GM18873 (cell line): ENCODE measurements around the gene ZFP28.

ENCODE experiments used
- ATAC-seq: cut with Tn5 transposase; IDR thresholded peaks from one replicate; pipeline ENCODE4 v1.9.1; 2021; ENCODE audit warnings: mild to moderate bottlenecking, moderate library complexity, moderate number of reproducible peaks; ENCODE audit not compliant: unreplicated experiment, low FRiP score

ZFP28 gene

GRCh38 chr19:56538761-56539263, at the start of gene ZFP28:
Gene ZFP28, plus strand, starts transcription at chr19:56538948. Its CDS starts 71 bp downstream, at chr19:56539019.
- ATAC-seq: peak; percentile 13

GRCh38 chr19:56491399-56491798, 47.3 kb upstream of the ZFP28 start:
- ATAC-seq: no peak

GRCh38 chr19:56504581-56504980, 34.2 kb upstream of the ZFP28 start:
- no peak for ATAC-seq

- peak; percentile 66 for ATAC-seq
Measured at GRCh38 chr19:56507446-56508289, 31.1 kb upstream of the ZFP28 start, which contains the start of gene ZNF471. Gene ZNF471, plus strand, starts transcription at chr19:56507855. Its CDS starts 3,717 bp downstream, at chr19:56511572.

GRCh38 chr19:56508290-56508778, 30.4 kb upstream of the ZFP28 start:
- no peak for ATAC-seq

GRCh38 chr19:56525214-56525860, 13.4 kb upstream of the ZFP28 start:
- ATAC-seq: no peak

GRCh38 chr19:56537442-56537841, 1.3 kb upstream of the ZFP28 start:
- no peak for ATAC-seq

- ATAC-seq: peak; percentile 70
Measured at GRCh38 chr19:56538254-56538760, 441 bp upstream of the ZFP28 start.

- ATAC-seq: no peak
Measured at GRCh38 chr19:56543776-56544175, 5.0 kb downstream of the ZFP28 start.

GRCh38 chr19:56547535-56547934, 8.8 kb downstream of the ZFP28 start:
- ATAC-seq: no peak

- no peak for ATAC-seq
Measured at GRCh38 chr19:56554272-56554869, 15.6 kb downstream of the ZFP28 start.

GRCh38 chr19:56562766-56563165, 24.0 kb downstream of the ZFP28 start:
- ATAC-seq: no peak

GRCh38 chr19:56566904-56567273, 28.1 kb downstream of the ZFP28 start:
- peak; percentile 17 for ATAC-seq

GRCh38 chr19:56567274-56568120, 28.7 kb downstream of the ZFP28 start, which contains the start of gene ZNF470:
Gene ZNF470, plus strand, starts transcription at chr19:56567468. Its CDS starts 2,844 bp downstream, at chr19:56570312.
- peak; percentile 94 for ATAC-seq

- ATAC-seq: no peak
Measured at GRCh38 chr19:56572589-56572988, 33.8 kb downstream of the ZFP28 start.

GRCh38 chr19:56573914-56574313, 35.2 kb downstream of the ZFP28 start:
- ATAC-seq: no peak

GRCh38 chr19:56577719-56578602, 39.2 kb downstream of the ZFP28 start:
- no peak for ATAC-seq

- no peak for ATAC-seq
Measured at GRCh38 chr19:56594446-56594782, 55.7 kb downstream of the ZFP28 start.
